Stimulated activated CD8-positive, alpha-beta memory T cell treated with anti-CD3 and anti-CD28 coated beads, Interleukin-12 subunit alpha, Interleukin-12 subunit beta, amount 100 ng/mL, for 24 hours (primary cell): ENCODE results near the gene FLII.
"Not testable (repeated sequence)": the region's sequence is repeated elsewhere in the genome, so short reads cannot be mapped to it uniquely, and the experiment has no call there.

Experiments
- DNase-seq: peaks from one replicate; pipeline ENCODE4 v3.0.0-alpha.2; 2020; ENCODE audit errors: extremely low read depth

FLII gene

GRCh38 chr17:18258356-18259038 is at the start of gene FLII:
FLII (minus strand) TSS chr17:18258738; CDS start chr17:18258690, 48 bp downstream.
- no peak for DNase-seq

GRCh38 chr17:18303206-18303605 is 44.7 kb upstream of the FLII start:
- DNase-seq = not testable (repeated sequence)

GRCh38 chr17:18300725-18301480 is 42.4 kb upstream of the FLII start:
- no peak for DNase-seq

GRCh38 chr17:18298061-18298460 is 39.5 kb upstream of the FLII start:
- not testable (repeated sequence) for DNase-seq

GRCh38 chr17:18291718-18292540 is 33.4 kb upstream of the FLII start:
- no peak for DNase-seq

GRCh38 chr17:18285296-18285695 is 26.8 kb upstream of the FLII start:
- no peak for DNase-seq

- no peak for DNase-seq
These were observed 23.2 kb upstream of the FLII start for GRCh38 chr17:18281788-18282187.

- no peak for DNase-seq
These were observed 22.3 kb upstream of the FLII start for GRCh38 chr17:18280766-18281371.

- no peak for DNase-seq
These were observed 21.7 kb upstream of the FLII start for GRCh38 chr17:18280249-18280648.

GRCh38 chr17:18278867-18279266 is 20.3 kb upstream of the FLII start:
- no peak for DNase-seq

- no peak for DNase-seq
These were observed 18.5 kb upstream of the FLII start for GRCh38 chr17:18277076-18277475.

- no peak for DNase-seq
These were observed 11.8 kb upstream of the FLII start for GRCh38 chr17:18270046-18270931.

GRCh38 chr17:18267927-18268711 is 9.6 kb upstream of the FLII start:
- no peak for DNase-seq

- no peak for DNase-seq
These were observed 8.8 kb upstream of the FLII start for GRCh38 chr17:18267366-18267765.

- DNase-seq = no peak
These were observed 5.5 kb upstream of the FLII start for GRCh38 chr17:18263885-18264682.

- no peak for DNase-seq
These were observed 4.1 kb upstream of the FLII start for GRCh38 chr17:18262641-18263040.

- no peak for DNase-seq
These were observed 3.6 kb upstream of the FLII start for GRCh38 chr17:18262111-18262510.

GRCh38 chr17:18261659-18262058 is 3.1 kb upstream of the FLII start:
- DNase-seq = no peak

GRCh38 chr17:18261146-18261515 is 2.6 kb upstream of the FLII start:
- DNase-seq = no peak
